ENCODE data around the gene PEBP1.

Gene PEBP1

DNA sequence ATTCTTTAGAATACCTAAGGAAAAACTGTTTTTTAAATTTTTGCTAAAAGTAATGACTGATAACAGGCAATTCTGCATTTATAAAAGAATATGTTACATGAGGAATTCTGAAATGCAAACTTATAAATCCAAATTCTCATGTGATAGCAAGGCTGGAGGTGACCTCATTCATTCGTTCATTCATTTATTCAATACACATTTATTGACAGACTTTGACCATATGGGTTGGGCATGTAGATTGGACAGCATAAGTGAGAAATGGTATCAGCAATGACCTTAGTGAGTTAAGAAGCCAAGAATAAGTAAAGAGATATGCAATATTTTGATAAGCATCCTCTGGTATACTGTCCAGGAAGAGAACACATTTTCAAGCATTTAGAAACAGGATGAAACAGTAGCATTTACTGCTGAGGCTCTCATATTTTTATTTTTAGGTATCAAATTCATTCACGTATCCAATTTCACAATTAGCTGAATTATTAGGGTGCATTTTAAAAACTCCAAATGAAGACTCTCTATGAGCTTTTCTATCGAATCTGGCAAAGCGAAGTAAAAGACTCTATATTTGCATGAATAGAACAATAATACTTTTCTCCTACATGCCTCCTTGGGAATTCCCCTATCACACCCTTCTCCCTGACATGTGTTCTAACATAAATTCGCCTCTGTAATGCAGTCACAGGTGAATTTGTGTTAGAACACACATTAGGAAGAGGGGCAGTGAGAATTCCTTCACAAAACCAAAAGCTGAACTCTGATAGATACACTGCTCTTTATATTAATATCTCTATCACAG is 49.9 kb downstream of the PEBP1 start:
- 94% methylated on average over 4 of the region's 5 CpGs for WGBS
- H4K8ac ChIP-seq (ENCODE audit: low read length) = no peak overlapping the region
- H3K36me3 ChIP-seq (ENCODE audit: control insufficient read depth in 1 of 2, insufficient read depth in 2 of 2, low read depth in 1 of 2, low read length in 2 of 2) = peaks cover 5 to 13% of the 10 kb centered on the region in 2 experiments
- H2BK5ac ChIP-seq (ENCODE audit: low read depth, low read length, poor library complexity, severe bottlenecking) = no peak overlapping the region
- no peak overlapping the region for H2AFZ ChIP-seq (ENCODE audit: low read depth, low read length)
- DNase-seq = no peak
- H3K4ac ChIP-seq (ENCODE audit: low read depth in 1 of 2, low read length in 2 of 2) = no peak overlapping the region
- no peak overlapping the region for H2BK15ac ChIP-seq (ENCODE audit: low read depth, poor library complexity, severe bottlenecking)
- no peak overlapping the region for H2BK120ac ChIP-seq (ENCODE audit: low read depth, low read length)
- H3K23ac ChIP-seq (ENCODE audit: low read length in 2 of 2) = no peak overlapping the region
- no peak overlapping the region for H3K4me2 ChIP-seq (ENCODE audit: low read length, poor library complexity, severe bottlenecking)
- H3K9ac ChIP-seq (ENCODE audit: low read length) = peak overlapping the region; percentile 23
- no peak overlapping the region for H4K91ac ChIP-seq (ENCODE audit: low read length)
- no peak overlapping the region for H3K4me3 ChIP-seq (ENCODE audit: insufficient read depth in 1 of 2, low read depth in 1 of 2, low read length in 2 of 2)
- no peak overlapping the region for H3K18ac ChIP-seq (ENCODE audit: low read depth in 1 of 2, low read length in 2 of 2)
- H3K79me1 ChIP-seq (replicated peaks; ENCODE audit: low read length, poor library complexity, severe bottlenecking) = peaks cover 14% of the 10 kb centered on the region
- no peaks in the 10 kb centered on the region for H3K27me3 ChIP-seq (ENCODE audit: control insufficient read depth in 1 of 2, insufficient read depth in 1 of 2, low read length in 2 of 2)
- no peak overlapping the region for H2AK5ac ChIP-seq (ENCODE audit: low read length, severe bottlenecking)
- no peaks in the 10 kb centered on the region for H3K9me3 ChIP-seq (ENCODE audit: control insufficient read depth, low read length)
- H3K27ac ChIP-seq (ENCODE audit: low read length, poor library complexity, severe bottlenecking) = no peak overlapping the region
- no peak overlapping the region for H2BK12ac ChIP-seq (ENCODE audit: low read length in 2 of 2)
- H3K4me1 ChIP-seq (ENCODE audit: control insufficient read depth, insufficient read depth, low read depth, low read length) = peaks cover 5% of the 10 kb centered on the region
- no peak overlapping the region for H3K14ac ChIP-seq (ENCODE audit: low read length in 2 of 2)

DNA sequence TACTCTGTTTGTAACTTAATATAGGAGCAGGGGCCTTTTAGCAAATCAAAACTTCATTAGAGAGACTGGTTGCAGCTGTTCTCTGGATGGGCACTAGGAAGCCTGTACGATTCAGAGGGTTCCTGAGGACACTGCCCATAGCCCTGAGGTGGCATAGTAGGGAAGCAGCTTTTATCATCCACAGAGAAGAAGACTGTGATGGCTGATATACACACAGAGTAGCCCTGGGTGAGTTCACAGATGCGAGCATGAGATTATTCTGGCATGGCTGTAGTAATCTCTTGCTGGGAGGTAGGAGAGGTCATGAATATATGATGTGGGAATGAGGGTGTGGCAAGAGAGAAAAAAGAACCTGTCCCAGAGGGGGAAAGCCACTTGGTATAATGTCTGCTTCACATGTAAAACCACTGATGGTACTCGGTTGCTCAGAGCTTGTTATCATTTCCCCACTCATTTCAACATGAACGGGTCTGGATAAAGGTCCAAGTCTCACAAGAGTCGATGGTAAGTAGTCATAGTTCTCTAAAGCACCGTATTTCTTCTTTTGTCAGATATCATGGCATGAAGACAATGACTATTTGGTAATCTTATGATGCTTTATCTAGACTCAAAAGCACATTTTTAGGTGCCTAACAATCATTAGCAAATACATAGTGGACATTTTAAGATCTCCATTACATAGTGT is 52.0 kb downstream of the PEBP1 start:
- Histone ChIP-seq H3K9ac (ENCODE audit: low read length) (peak overlapping the region; percentile 95), H4K91ac (ENCODE audit: low read length) (no peak overlapping the region), H3K4ac (ENCODE audit: low read depth in 1 of 2, low read length in 2 of 2) (no peak overlapping the region), H3K9me3 (ENCODE audit: control insufficient read depth, low read length) (no peaks in the 10 kb centered on the region), H3K79me1 (replicated peaks; ENCODE audit: low read length, poor library complexity, severe bottlenecking) (peaks cover 10% of the 10 kb centered on the region), H2BK12ac (ENCODE audit: low read length in 2 of 2) (no peak overlapping the region), H2BK120ac (ENCODE audit: low read depth, low read length) (no peak overlapping the region), H4K8ac (ENCODE audit: low read length) (no peak overlapping the region), H3K36me3 (ENCODE audit: control insufficient read depth in 1 of 2, insufficient read depth in 2 of 2, low read depth in 1 of 2, low read length in 2 of 2) (peaks cover 0 to 7% of the 10 kb centered on the region in 2 experiments), H3K4me2 (ENCODE audit: low read length, poor library complexity, severe bottlenecking) (no peak overlapping the region), H2AK5ac (ENCODE audit: low read length, severe bottlenecking) (no peak overlapping the region), H3K4me1 (ENCODE audit: control insufficient read depth, insufficient read depth, low read depth, low read length) (peaks cover 5% of the 10 kb centered on the region), H2BK5ac (ENCODE audit: low read depth, low read length, poor library complexity, severe bottlenecking) (no peak overlapping the region), H2BK15ac (ENCODE audit: low read depth, poor library complexity, severe bottlenecking) (no peak overlapping the region), H3K27ac (ENCODE audit: low read length, poor library complexity, severe bottlenecking) (no peak overlapping the region), H3K18ac (ENCODE audit: low read depth in 1 of 2, low read length in 2 of 2) (no peak overlapping the region), H3K27me3 (ENCODE audit: control insufficient read depth in 1 of 2, insufficient read depth in 1 of 2, low read length in 2 of 2) (no peaks in the 10 kb centered on the region), H3K14ac (ENCODE audit: low read length in 2 of 2) (no peak overlapping the region), H3K4me3 (ENCODE audit: insufficient read depth in 1 of 2, low read depth in 1 of 2, low read length in 2 of 2) (peak overlapping the region in 1 of 2 experiments; percentile 76), H3K23ac (ENCODE audit: low read length in 2 of 2) (no peak overlapping the region), H2AFZ (ENCODE audit: low read depth, low read length) (no peak overlapping the region)
- 92% methylated on average over 4 of the region's 6 CpGs for WGBS
- no peak for DNase-seq

DNA sequence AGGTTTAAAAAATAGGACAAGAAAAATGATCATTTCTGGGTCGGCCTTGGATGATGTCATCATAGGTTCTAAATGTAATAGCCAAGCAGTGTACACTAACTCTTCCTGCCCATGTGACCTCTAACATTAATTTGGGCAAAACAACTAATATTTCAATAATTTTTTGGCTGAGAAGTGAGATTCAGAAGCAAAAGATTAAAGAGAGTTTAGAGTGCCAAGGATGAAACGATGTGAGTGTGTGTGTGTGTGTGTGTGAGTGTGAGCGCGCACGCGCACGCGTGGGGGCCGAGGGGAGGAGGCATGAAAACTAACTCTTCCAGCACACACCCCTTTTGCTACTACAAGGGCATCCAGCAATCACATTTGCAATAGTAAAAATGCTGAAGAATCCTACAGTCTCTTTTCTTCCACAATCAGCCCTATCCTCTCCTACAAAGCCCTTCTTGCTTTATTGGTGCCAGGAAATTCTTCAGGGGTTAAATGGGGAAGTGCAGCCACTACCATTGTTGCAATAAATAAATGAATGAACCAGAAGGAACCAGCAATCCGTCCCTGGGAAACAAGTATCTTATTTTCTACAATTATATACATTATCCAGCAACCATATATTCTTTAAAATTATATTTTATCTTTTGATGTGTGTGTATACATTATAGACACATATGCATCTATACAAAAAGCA is 52.9 kb downstream of the PEBP1 start:
- no peak overlapping the region for H4K8ac ChIP-seq (ENCODE audit: low read length)
- 92% methylated on average over 2 of the region's 10 CpGs for WGBS
- H2BK12ac ChIP-seq (ENCODE audit: low read length in 2 of 2) = no peak overlapping the region
- H3K9me3 ChIP-seq (ENCODE audit: control insufficient read depth, low read length) = no peaks in the 10 kb centered on the region
- no peak overlapping the region for H2BK120ac ChIP-seq (ENCODE audit: low read depth, low read length)
- H3K4me3 ChIP-seq (ENCODE audit: insufficient read depth in 1 of 2, low read depth in 1 of 2, low read length in 2 of 2) = peak overlapping the region in 1 of 2 experiments; percentile 76
- peak; percentile 4 for DNase-seq
- peak overlapping the region; percentile 20 for H3K27ac ChIP-seq (ENCODE audit: low read length, poor library complexity, severe bottlenecking)
- peak overlapping the region in 1 of 2 experiments; percentile 2 for H3K23ac ChIP-seq (ENCODE audit: low read length in 2 of 2)
- H3K18ac ChIP-seq (ENCODE audit: low read depth in 1 of 2, low read length in 2 of 2) = no peak overlapping the region
- H4K91ac ChIP-seq (ENCODE audit: low read length) = no peak overlapping the region
- no peak overlapping the region for H2BK15ac ChIP-seq (ENCODE audit: low read depth, poor library complexity, severe bottlenecking)
- H2AFZ ChIP-seq (ENCODE audit: low read depth, low read length) = no peak overlapping the region
- H3K14ac ChIP-seq (ENCODE audit: low read length in 2 of 2) = no peak overlapping the region
- H3K79me1 ChIP-seq (replicated peaks; ENCODE audit: low read length, poor library complexity, severe bottlenecking) = peaks cover 12% of the 10 kb centered on the region
- no peaks in the 10 kb centered on the region for H3K27me3 ChIP-seq (ENCODE audit: control insufficient read depth in 1 of 2, insufficient read depth in 1 of 2, low read length in 2 of 2)
- no peak overlapping the region for H3K4ac ChIP-seq (ENCODE audit: low read depth in 1 of 2, low read length in 2 of 2)
- H2AK5ac ChIP-seq (ENCODE audit: low read length, severe bottlenecking) = peak overlapping the region; percentile 77
- H3K36me3 ChIP-seq (ENCODE audit: control insufficient read depth in 1 of 2, insufficient read depth in 2 of 2, low read depth in 1 of 2, low read length in 2 of 2) = peaks cover 0 to 13% of the 10 kb centered on the region in 2 experiments
- peak overlapping the region; percentile 25 for H3K4me2 ChIP-seq (ENCODE audit: low read length, poor library complexity, severe bottlenecking)
- peaks cover 5% of the 10 kb centered on the region for H3K4me1 ChIP-seq (ENCODE audit: control insufficient read depth, insufficient read depth, low read depth, low read length)
- no peak overlapping the region for H2BK5ac ChIP-seq (ENCODE audit: low read depth, low read length, poor library complexity, severe bottlenecking)
- H3K9ac ChIP-seq (ENCODE audit: low read length) = peak overlapping the region; percentile 95

DNA sequence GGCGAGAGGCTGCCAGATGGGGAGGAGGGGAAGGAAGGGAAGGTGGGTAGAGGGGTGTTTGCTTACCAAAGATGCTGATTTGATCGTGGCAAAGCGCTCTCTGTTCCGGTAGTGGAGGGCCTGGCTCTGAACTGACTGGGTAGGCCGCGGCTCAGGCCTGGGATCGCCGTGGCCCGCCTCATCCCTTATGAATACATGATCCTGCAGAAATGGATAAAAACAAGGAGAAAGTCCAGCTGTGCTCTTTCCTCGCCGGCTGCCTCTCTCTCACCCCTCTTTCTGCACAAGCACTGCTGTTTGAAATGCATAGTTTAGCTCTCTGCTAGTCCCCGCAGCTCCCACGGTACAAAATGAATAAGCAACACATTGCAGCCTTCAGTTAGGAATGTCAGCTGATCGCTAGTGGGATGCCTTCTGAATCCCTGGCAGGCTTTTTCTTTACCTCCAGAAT is 53.8 kb downstream of the PEBP1 start:
- peak; percentile 61 for DNase-seq
- H3K18ac ChIP-seq (ENCODE audit: low read depth in 1 of 2, low read length in 2 of 2) = peak overlapping the region; percentile 1 to 11
- H3K4me3 ChIP-seq (ENCODE audit: insufficient read depth in 1 of 2, low read depth in 1 of 2, low read length in 2 of 2) = peak overlapping the region in 1 of 2 experiments; percentile 76
- H4K8ac ChIP-seq (ENCODE audit: low read length) = peak overlapping the region; percentile 10
- no peak overlapping the region for H3K14ac ChIP-seq (ENCODE audit: low read length in 2 of 2)
- H3K23ac ChIP-seq (ENCODE audit: low read length in 2 of 2) = no peak overlapping the region
- H4K91ac ChIP-seq (ENCODE audit: low read length) = no peak overlapping the region
- WGBS = 43% methylated on average over 13 of the region's 14 CpGs
- peak overlapping the region; percentile 86 for H3K4me2 ChIP-seq (ENCODE audit: low read length, poor library complexity, severe bottlenecking)
- peaks cover 11% of the 10 kb centered on the region for H3K79me1 ChIP-seq (replicated peaks; ENCODE audit: low read length, poor library complexity, severe bottlenecking)
- H3K4ac ChIP-seq (ENCODE audit: low read depth in 1 of 2, low read length in 2 of 2) = peak overlapping the region in 1 of 2 experiments; percentile 7
- H3K9ac ChIP-seq (ENCODE audit: low read length) = peak overlapping the region; percentile 95
- H3K36me3 ChIP-seq (ENCODE audit: control insufficient read depth in 1 of 2, insufficient read depth in 2 of 2, low read depth in 1 of 2, low read length in 2 of 2) = peaks cover 0 to 18% of the 10 kb centered on the region in 2 experiments
- no peaks in the 10 kb centered on the region for H3K27me3 ChIP-seq (ENCODE audit: control insufficient read depth in 1 of 2, insufficient read depth in 1 of 2, low read length in 2 of 2)
- H3K4me1 ChIP-seq (ENCODE audit: control insufficient read depth, insufficient read depth, low read depth, low read length) = peaks cover 5% of the 10 kb centered on the region
- H3K9me3 ChIP-seq (ENCODE audit: control insufficient read depth, low read length) = no peaks in the 10 kb centered on the region
- H2AFZ ChIP-seq (ENCODE audit: low read depth, low read length) = no peak overlapping the region
- H2BK5ac ChIP-seq (ENCODE audit: low read depth, low read length, poor library complexity, severe bottlenecking) = peak overlapping the region; percentile 80
- no peak overlapping the region for H2BK120ac ChIP-seq (ENCODE audit: low read depth, low read length)
- peak overlapping the region in 1 of 2 experiments; percentile 10 for H2BK12ac ChIP-seq (ENCODE audit: low read length in 2 of 2)
- H2AK5ac ChIP-seq (ENCODE audit: low read length, severe bottlenecking) = no peak overlapping the region
- H2BK15ac ChIP-seq (ENCODE audit: low read depth, poor library complexity, severe bottlenecking) = no peak overlapping the region
- H3K27ac ChIP-seq (ENCODE audit: low read length, poor library complexity, severe bottlenecking) = peak overlapping the region; percentile 91

All from mesenchymal stem cell (in vitro differentiated cells and primary cell).